ENCODE results near the gene HOXA5.

Gene HOXA5

GRCh38 chr7:27130540-27131389 is 12.7 kb downstream of the HOXA5 start, which contains the start of gene HOXA4:
Gene HOXA4 (minus strand): TSS chr7:27130757. CDS start chr7:27130733, 24 bp downstream.
- no peak for DNase-seq (ENCODE audit: low read depth)
- no peak for TF ChIP-seq CTCF (IDR thresholded peaks at IDR 0.05; ENCODE audit: control insufficient read depth, insufficient read depth, low read depth, low read length, missing control alignments)
- peak within 1 kb of the TSS; percentile 75 for H3K4me3 ChIP-seq (ENCODE audit: control insufficient read depth, low read depth, low read length)

GRCh38 chr7:27129729-27130539 is 13.5 kb downstream of the HOXA5 start:
- DNase-seq (ENCODE audit: low read depth), result no peak
- H3K4me3 ChIP-seq (ENCODE audit: control insufficient read depth, low read depth, low read length), result peak overlapping the region; percentile 75
- TF ChIP-seq CTCF (IDR thresholded peaks at IDR 0.05; ENCODE audit: control insufficient read depth, insufficient read depth, low read depth, low read length, missing control alignments), result peak; percentile 16

- TF ChIP-seq CTCF (IDR thresholded peaks at IDR 0.05; ENCODE audit: control insufficient read depth, insufficient read depth, low read depth, low read length, missing control alignments), result no peak
- H3K4me3 ChIP-seq (ENCODE audit: control insufficient read depth, low read depth, low read length), result no peak overlapping the region
- DNase-seq (ENCODE audit: low read depth), result no peak
Measured at GRCh38 chr7:27128776-27129728, 14.4 kb downstream of the HOXA5 start.

GRCh38 chr7:27128034-27128433 is 15.4 kb downstream of the HOXA5 start:
- TF ChIP-seq CTCF (IDR thresholded peaks at IDR 0.05; ENCODE audit: control insufficient read depth, insufficient read depth, low read depth, low read length, missing control alignments), result no peak
- H3K4me3 ChIP-seq (ENCODE audit: control insufficient read depth, low read depth, low read length), result no peak overlapping the region
- DNase-seq (ENCODE audit: low read depth), result no peak

- no peak for TF ChIP-seq CTCF (IDR thresholded peaks at IDR 0.05; ENCODE audit: control insufficient read depth, insufficient read depth, low read depth, low read length, missing control alignments)
- DNase-seq (ENCODE audit: low read depth), result no peak
- H3K4me3 ChIP-seq (ENCODE audit: control insufficient read depth, low read depth, low read length), result no peak overlapping the region
Measured at GRCh38 chr7:27126596-27127327, 16.7 kb downstream of the HOXA5 start.

Data from AG09309 (cell line).